NAMALWA (cell line): ENCODE results near the gene CFAP298.
"Not testable (repeated sequence)": the region's sequence is repeated elsewhere in the genome, so short reads cannot be mapped to it uniquely, and the experiment has no call there.

Experiments
- DNase-seq: peaks from one replicate; pipeline ENCODE4 v3.0.0-alpha.2; 2015; ENCODE audit warnings: low spot score

Gene CFAP298

GRCh38 chr21:32612075-32612998, at the start of gene CFAP298:
TSS of gene CFAP298 (minus strand) at chr21:32612377. CDS start at chr21:32612243, 134 bp downstream.
- peak; percentile 96 for DNase-seq

DNA sequence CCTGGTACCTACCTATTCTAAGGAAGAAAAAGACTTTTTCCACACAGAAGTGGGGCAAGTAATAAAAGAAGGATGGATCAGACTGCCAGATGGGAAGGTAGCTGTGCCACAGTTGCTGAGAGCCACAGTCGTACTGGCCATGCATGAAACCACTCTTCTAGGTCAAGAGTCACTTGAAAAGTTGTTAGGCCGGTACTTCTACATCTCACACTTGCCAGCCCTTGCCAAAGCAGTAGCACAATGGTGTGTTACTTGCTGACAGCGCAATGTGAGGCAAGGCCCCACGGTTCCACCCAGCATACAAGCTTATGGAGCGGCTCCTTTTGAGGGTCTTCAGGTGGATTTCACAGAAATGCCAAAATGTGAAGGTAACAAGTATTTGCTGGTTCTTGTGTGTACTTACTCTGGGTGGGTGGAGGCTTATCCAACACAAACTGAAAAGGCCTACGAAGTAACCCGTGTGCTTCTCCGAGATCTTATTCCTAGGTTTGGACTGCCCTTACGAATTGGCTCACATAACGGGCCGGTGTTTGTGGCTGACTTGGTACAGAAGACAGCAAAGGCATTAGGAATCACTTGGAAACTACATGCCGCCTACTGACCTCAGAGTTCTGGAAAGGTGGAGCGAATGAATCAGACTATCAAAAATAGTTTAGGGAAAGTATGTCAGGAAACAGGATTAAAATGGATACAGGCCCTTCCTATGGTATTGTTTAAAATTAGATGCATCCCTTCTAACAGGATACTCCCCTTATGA, 49.0 kb upstream of the CFAP298 start:
- not testable (repeated sequence) for DNase-seq

GRCh38 chr21:32658524-32658923, 46.3 kb upstream of the CFAP298 start:
- no peak for DNase-seq

GRCh38 chr21:32653326-32653901, 41.2 kb upstream of the CFAP298 start:
- DNase-seq: peak; percentile 57

GRCh38 chr21:32648165-32648564, 36.0 kb upstream of the CFAP298 start:
- DNase-seq: no peak

DNA sequence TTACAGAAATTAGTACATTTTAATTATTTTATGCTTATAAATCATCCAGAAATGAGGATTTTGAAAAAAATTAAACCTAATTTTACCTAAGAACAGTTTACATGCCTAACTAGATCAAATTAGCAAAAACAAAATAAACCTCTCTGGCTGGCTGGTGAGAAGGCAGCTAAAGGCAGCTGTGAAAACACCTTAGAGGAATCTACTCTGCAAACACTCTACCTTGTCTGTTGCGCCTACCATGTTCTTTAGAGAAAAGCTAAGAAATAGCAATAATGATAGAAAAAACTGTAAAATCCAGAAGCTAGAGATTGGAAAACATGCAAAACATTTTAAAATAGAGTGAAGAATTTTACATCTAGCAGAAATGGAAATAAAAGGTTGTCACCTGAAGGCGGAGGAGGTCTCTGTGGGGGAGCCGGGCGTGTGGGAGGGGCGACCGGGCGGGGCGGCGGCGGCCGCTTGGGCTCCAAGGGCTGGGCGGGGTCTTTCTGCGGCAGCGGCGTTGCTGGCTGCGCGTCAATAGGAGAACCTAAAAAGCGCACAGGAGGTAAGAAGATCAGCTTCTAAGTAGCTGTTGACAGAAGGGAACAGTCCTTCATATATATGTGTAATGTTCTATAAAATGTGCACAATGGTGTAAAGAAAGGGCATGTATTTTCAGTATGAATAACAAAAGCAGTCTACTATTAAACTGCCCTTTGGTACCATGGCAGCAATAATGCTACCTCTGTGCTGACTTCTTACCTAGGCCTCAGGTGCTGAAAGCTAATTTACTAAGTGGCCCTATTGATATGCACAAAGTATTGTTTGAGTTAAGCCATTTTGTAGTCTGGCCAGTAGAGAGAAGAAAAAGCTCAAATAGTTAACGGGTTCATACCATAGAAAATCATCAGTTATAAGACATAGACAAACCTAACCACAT, 33.3 kb upstream of the CFAP298 start:
- DNase-seq: no peak

DNA sequence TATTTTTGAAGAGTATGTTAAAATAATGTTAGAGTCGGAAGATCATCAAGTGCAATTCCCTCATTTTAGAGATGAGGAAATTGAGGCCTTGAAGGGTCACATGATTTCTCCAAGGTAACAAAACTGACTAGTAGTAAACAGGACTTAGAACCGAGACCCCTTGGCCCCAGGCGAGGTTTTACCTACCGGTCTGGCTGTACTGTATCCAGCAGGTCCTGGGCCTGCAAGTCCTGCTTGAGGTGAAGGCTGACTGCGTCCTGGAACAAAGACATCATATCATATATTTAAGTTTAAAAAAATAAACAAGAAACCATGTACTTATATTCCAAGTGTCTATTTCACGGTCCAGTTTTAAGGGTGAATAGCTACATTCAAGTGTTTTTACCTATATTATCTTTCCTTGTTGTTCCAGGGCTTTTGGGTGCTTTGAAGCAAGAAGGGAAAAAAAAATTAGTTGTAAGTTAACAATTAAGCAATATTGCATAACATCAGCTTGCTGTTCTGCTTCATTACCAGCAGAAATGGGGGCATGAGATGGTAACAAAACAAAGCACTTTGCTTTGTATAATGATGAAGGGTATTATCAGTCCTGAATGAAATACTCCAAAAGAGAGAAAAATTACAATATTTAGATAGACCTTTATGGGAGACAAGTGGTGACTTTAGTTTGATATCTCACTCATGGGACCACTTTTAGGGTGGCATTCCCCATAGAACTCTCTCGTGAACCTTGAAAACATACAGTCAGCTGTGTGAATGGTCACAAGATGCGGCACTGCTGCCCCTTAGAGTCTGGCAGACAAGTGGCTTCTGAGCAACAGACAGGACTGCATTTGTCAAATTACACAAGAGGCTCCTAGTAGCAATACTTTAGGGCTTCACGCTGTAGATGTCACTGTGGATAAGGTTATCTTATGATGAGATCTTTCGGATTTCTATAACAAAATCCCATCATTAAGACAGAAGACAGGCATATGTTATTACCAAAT, 29.8 kb upstream of the CFAP298 start:
- DNase-seq: no peak

DNA sequence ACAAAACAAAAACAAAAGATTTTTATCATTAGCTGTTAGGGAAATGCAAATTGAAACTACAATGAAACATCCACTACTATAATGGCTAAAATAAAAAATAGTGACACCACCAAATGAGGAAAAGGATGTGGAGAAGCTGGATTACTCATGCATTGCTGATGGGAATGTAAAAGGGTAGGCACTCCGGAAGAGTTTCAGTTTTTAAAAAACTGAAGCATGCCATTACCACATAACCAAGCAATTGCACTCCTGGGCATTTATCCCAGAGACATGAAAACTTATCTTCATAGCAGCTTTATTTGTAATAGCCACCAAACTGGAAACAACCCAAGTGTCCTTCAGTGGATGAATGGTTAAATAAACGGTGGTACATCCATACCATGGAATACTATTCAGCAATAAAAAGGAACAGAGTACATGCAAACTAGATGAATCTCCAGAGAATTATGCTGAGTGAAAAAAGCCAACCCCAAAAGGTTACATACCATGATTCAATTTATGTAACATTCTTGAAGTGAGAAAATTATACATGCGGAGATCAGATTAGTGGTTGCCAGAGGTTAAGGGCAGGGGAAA, 14.5 kb upstream of the CFAP298 start:
- no peak for DNase-seq

DNA sequence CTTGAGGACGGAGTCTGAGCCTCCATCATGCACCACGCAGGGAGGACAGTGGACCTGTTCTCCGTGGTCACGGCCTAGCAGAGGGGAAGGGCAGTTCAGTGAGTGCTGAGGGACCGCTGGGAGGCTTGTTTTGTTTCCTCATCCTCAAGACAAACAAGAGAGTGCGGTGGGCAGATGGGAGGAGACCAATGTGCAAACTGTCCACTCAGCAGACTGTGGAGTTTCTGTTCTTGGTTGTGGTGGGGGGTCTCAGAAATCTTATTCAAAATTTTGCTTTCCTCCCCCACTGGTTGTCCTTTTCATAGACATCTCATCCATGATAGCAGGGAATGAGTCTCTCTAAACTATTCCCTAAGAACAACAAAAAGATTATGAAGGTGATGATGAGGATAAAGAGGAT, 6.0 kb upstream of the CFAP298 start:
- DNase-seq: not testable (repeated sequence)

DNA sequence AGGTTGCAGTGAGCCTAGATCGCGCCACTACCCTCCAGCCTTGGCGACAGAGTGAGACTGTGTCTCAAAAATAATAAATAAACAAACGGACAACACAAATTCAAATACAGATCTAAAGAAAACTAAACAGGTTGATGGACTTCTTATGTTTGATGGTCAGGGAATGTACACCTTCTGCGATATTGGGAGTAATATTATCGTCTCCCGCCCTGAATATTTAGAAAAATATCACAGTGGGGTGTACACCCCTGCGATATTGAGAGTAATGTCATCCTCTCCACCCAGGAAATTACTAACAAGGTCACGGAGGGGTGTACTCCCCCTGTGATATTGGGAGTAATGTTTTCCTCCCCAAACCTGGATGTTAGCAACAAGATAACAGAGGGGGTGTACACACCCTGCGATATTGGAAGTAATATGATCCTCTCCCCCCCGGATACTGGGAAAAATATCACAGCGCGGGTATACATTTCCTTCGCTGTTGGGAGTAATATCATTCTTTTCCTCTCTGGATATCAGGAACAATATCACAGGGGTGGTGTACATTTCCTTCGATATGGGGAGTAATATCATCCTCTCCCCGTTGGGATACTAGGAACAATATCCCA, 1.4 kb upstream of the CFAP298 start:
- DNase-seq: no peak

- no peak for DNase-seq
Measured at GRCh38 chr21:32612999-32613337, 791 bp upstream of the CFAP298 start.

DNA sequence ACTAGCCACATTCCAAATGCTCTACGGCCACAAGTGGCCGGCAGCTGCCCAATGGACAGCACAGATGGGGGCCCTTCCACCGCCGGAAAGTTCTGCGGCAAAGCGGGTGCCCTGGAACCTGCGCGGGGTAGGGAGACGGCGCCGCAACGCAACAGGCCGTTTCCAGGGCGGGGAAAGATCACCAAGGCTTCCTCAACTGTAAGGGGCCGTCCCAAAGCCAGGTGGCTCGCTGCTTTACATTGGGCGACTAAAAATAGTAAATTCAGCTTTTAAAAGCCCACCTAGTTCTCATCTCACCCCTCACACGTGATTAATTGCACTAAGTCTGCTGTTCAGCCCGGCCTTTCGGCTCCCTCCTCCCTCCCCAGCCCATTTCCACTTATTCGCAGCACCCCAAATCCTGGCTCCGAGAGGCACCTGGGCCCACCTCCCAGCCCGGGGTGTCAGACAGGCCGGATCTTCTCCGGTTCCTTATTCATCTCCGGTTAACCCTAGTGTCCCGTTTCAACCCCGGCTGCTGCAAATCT, 643 bp downstream of the CFAP298 start:
- peak; percentile 68 for DNase-seq

DNA sequence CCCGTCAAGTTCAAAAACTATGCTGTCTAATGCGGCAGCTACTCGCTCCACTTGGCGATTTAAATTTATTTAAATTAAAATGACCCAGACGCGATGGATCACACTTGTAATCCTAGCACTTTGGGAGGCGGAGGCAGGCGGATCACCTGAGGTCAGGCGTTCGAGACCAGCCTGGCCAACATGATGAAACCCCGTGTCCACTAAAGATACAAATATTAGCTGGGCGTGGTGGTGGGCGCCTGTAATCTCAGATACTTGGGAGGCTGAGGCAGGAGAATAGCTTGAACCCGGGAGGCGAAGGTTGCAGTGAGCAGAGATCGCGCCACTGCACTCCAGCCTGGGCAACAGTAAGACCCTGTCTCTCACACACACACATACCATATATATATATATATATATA, 1.2 kb downstream of the CFAP298 start:
- not testable (repeated sequence) for DNase-seq

DNA sequence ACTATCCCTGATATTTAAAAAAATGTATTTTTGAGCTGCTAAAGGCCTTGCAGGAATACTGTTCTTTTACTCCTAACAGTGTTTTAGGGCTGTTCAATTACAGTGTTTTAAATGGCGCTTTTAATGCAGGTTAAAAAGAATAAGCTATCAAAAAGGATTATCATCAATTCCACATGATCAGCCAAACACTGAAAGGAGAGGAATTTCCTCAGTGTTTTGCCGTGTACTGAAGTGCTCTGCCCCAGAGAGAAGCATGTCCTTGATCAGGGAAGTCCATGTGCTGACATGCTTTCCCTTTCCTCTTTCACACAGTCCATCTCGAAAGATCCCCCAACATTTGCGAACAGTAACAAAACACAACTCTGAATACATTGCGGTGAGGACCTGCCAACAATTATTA, 3.3 kb downstream of the CFAP298 start:
- no peak for DNase-seq

GRCh38 chr21:32605469-32605868, 6.7 kb downstream of the CFAP298 start:
- no peak for DNase-seq

- no peak for DNase-seq
Measured at GRCh38 chr21:32604464-32604863, 7.7 kb downstream of the CFAP298 start.

- no peak for DNase-seq
Measured at GRCh38 chr21:32603131-32603530, 9.0 kb downstream of the CFAP298 start.

DNA sequence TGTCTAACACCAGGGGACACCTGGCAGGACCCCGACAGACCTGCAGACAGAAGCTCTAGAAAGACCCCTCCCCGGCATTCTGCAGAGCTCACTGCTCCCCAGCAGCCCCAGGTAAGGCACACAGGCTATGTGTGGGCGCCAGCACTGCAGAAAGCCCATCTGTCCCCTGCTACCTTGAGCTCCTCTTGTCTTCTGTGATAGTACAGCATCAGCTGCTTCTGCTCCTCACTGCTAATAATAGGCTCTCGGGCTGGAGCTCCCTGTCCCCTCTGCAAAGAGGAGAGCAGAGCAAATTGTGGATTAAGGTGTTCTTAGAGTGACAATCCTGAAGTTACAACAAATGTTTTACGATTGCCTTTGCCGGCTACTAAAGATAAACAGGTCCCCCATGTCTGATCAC, 10.1 kb downstream of the CFAP298 start:
- no peak for DNase-seq

- DNase-seq: no peak
Measured at GRCh38 chr21:32599526-32599925, 12.7 kb downstream of the CFAP298 start.
